ENCODE measurements around the gene NSRP1. TPM values are rescaled to one million over a fixed set of nuclear protein-coding genes. Genes with fewer than 3 reads are reported as not detected.
A peak's percentile ranks its signal among the peaks of the same experiment; 100 is the strongest.

NSRP1 gene
- total and polyA plus RNA-seq, 4 donors, result 22.3 to 33.5 (median 23.8) TPM

DNA sequence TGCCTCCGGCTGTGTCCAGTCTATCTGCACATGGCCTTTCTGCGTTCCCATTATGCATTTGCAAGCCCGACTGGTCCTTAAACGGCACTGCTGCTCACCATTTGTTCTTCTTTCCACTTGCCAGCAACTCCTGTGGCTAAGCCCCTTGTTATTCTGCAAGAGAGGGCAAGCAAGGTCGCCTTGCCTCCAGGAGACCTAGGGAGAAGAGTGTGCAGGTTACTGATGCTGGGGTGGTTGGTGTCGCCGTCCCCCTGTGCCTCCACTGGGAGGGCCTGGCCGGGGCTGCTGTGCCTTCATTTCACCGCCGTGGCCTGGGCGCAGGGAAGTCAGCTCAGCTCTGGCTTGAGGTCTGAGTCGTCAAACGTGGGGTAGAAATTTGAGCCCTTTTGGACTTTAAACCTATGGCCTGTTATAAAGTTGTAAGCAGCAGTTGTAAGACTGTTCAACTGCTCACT lies 106.1 kb downstream of the NSRP1 start:
- DNase-seq (no peak), ATAC-seq (ENCODE audit: insufficient read depth, low FRiP score) (no peak)
- Histone ChIP-seq H3K4me1 (ENCODE audit: control insufficient read depth in 5 of 5, insufficient read depth in 5 of 5, low read length in 5 of 5) (peaks cover 0 to 2% (median 0%) of the 10 kb centered on the region in 5 donors), H3K9me3 (ENCODE audit: control insufficient read depth in 4 of 4, insufficient read depth in 3 of 4, low read length in 3 of 4) (no peaks in the 10 kb centered on the region), H3K4me3 (no peak overlapping the region), H3K36me3 (ENCODE audit: control insufficient read depth in 4 of 4, insufficient read depth in 4 of 4, low read length in 4 of 4) (peaks cover 0 to 1% (median 0%) of the 10 kb centered on the region in 4 donors), H3K27me3 (ENCODE audit: control insufficient read depth in 3 of 3, insufficient read depth in 3 of 3, low read length in 2 of 3) (no peaks in the 10 kb centered on the region), H3K27ac (ENCODE audit: low read depth in 1 of 2, low read length in 1 of 2) (peak overlapping the region in 1 of 2 donors; percentile 6), H3K9ac (ENCODE audit: insufficient read depth in 1 of 2, low read length in 2 of 2) (no peak overlapping the region)
- WGBS, 2 donors, result 84 to 86% methylated on average over 13 of the region's 13 CpGs
- TF ChIP-seq CTCF (IDR thresholded peaks at IDR 0.05; ENCODE audit: control extremely low read depth, extremely low read depth), result no peak

DNA sequence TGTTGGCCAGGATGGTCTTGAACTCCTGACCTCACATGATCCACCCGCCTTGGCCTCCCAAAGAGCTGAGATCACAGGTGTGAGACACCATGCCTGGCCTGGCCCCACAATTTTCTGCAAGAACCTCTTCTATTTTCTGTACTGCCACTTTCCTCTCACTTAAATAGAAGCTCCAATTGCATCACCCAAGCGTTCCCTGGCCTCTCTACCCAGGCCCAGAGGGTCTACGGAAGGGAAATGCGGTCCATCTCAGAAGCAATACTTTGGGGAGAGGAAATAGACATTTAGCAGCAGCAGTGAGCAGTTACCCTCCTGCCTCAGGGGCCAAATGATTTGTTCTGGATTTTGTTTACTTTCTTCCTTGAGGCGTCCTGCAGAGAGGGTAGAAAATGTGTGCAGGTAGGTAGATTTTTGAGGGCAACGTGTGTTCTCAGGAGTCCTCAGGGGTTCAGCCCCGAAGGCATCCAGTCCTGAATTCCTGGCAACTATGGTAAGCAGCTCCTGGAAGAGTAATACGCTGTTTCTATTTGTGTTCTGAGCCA lies 107.9 kb downstream of the NSRP1 start:
- Histone ChIP-seq H3K4me1 (ENCODE audit: control insufficient read depth in 5 of 5, insufficient read depth in 5 of 5, low read length in 5 of 5) (peaks cover 0 to 2% (median 0%) of the 10 kb centered on the region in 5 donors), H3K4me3 (no peak overlapping the region), H3K9ac (ENCODE audit: insufficient read depth in 1 of 2, low read length in 2 of 2) (no peak overlapping the region), H3K27me3 (ENCODE audit: control insufficient read depth in 3 of 3, insufficient read depth in 3 of 3, low read length in 2 of 3) (no peaks in the 10 kb centered on the region), H3K9me3 (ENCODE audit: control insufficient read depth in 4 of 4, insufficient read depth in 3 of 4, low read length in 3 of 4) (no peaks in the 10 kb centered on the region), H3K27ac (ENCODE audit: low read depth in 1 of 2, low read length in 1 of 2) (no peak overlapping the region), H3K36me3 (ENCODE audit: control insufficient read depth in 4 of 4, insufficient read depth in 4 of 4, low read length in 4 of 4) (peaks cover 0 to 1% (median 0%) of the 10 kb centered on the region in 4 donors)
- ATAC-seq (ENCODE audit: insufficient read depth, low FRiP score) (no peak), DNase-seq (no peak)
- no peak for TF ChIP-seq CTCF (IDR thresholded peaks at IDR 0.05; ENCODE audit: control extremely low read depth, extremely low read depth)
- WGBS, 2 donors, result 60 to 76% methylated on average over 8 of the region's 8 CpGs

- Histone ChIP-seq H3K4me1 (ENCODE audit: control insufficient read depth in 5 of 5, insufficient read depth in 5 of 5, low read length in 5 of 5) (peaks cover 0 to 2% (median 0%) of the 10 kb centered on the region in 5 donors), H3K9ac (ENCODE audit: insufficient read depth in 1 of 2, low read length in 2 of 2) (no peak overlapping the region), H3K27me3 (ENCODE audit: control insufficient read depth in 3 of 3, insufficient read depth in 3 of 3, low read length in 2 of 3) (peaks cover 0 to 2% (median 0%) of the 10 kb centered on the region in 3 donors), H3K9me3 (ENCODE audit: control insufficient read depth in 4 of 4, insufficient read depth in 3 of 4, low read length in 3 of 4) (no peaks in the 10 kb centered on the region), H3K27ac (ENCODE audit: low read depth in 1 of 2, low read length in 1 of 2) (no peak overlapping the region), H3K36me3 (ENCODE audit: control insufficient read depth in 4 of 4, insufficient read depth in 4 of 4, low read length in 4 of 4) (peaks cover 0 to 1% (median 0%) of the 10 kb centered on the region in 4 donors), H3K4me3 (no peak overlapping the region)
- WGBS, 2 donors, result 70 to 86% methylated on average over 3 of the region's 3 CpGs
- no peak for TF ChIP-seq CTCF (IDR thresholded peaks at IDR 0.05; ENCODE audit: control extremely low read depth, extremely low read depth)
- no peak for ATAC-seq (ENCODE audit: insufficient read depth, low FRiP score)
- no peak for DNase-seq
These were observed 108.5 kb downstream of the NSRP1 start for GRCh38 chr17:30225112-30225511.
